ENCODE measurements around the gene TNPO1.

GRCh38 chr5:72947498-72947897 is 131.0 kb downstream of the TNPO1 start:
- TF ChIP-seq FOXM1 (IDR thresholded peaks at IDR 0.05; ENCODE audit: low read depth, low read length) (no peak), CTCF (IDR thresholded peaks at IDR 0.05 in 2 of 3, conservative IDR thresholded peaks at IDR 0.05 in 1 of 3; ENCODE audit: control insufficient read depth in 2 of 3, extremely low read depth in 1 of 3, insufficient read depth in 1 of 3, low read depth in 3 of 3, low read length in 3 of 3) (no peak), SUZ12 (IDR thresholded peaks at IDR 0.05; ENCODE audit: unreplicated experiment) (no peak), ATF2 (IDR thresholded peaks at IDR 0.05; ENCODE audit: low read length) (no peak), IKZF1 (conservative IDR thresholded peaks at IDR 0.05) (no peak), ZSCAN29 (IDR thresholded peaks at IDR 0.05) (no peak), EGR1 (IDR thresholded peaks at IDR 0.05; ENCODE audit: borderline replicate concordance in 1 of 2, low read depth in 2 of 2, low read length in 2 of 2) (no peak), ZNF384 (IDR thresholded peaks at IDR 0.05; ENCODE audit: borderline replicate concordance, low read depth, low read length) (no peak), SREBF1 (IDR thresholded peaks at IDR 0.05; ENCODE audit: low read length) (no peak), TBL1XR1 (IDR thresholded peaks at IDR 0.05; ENCODE audit: low read depth, low read length) (no peak), SPI1 (IDR thresholded peaks at IDR 0.05; ENCODE audit: borderline replicate concordance, insufficient read depth, low read depth, low read length) (no peak), MLLT1 (IDR thresholded peaks at IDR 0.05) (no peak)

Data from GM12878 (cell line).